Measurements from ENCODE around the gene AMMECR1L.

DNA sequence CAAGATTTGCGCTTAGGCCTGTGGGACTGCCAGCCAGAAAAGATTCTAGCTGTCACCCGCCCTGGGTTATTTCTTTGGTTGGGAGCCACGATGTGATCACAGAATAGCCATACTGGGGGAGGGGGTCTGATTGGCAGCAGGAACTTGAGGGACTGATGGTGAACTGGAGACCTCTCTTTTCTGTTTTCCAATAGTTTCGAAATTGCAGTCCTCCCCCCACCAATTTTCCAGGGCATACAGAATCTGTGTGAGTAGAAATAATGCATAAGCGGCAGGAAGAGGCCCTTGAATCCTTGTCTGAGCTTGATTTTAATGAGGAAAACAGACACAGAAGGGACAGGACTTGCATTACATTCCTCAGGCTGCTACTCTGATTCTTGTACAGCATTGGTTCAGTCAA lies 25.6 kb downstream of the AMMECR1L start:
- TF ChIP-seq CTCF (conservative IDR thresholded peaks at IDR 0.05; ENCODE audit: low read depth, low read length) (no peak), EZH2 (IDR thresholded peaks at IDR 0.05; ENCODE audit: borderline replicate concordance, low read depth, low read length, poor library complexity, severe bottlenecking) (no peak)
